GM21447 (cell line): ENCODE measurements around the gene CHST9.
"Not testable (repeated sequence)": the region's sequence is repeated elsewhere in the genome, so short reads cannot be mapped to it uniquely, and the experiment has no call there.

Source experiments
- ATAC-seq: cut with Tn5 transposase; IDR thresholded peaks from one replicate; pipeline ENCODE4 v1.9.1; 2021; ENCODE audit not compliant: unreplicated experiment

The CHST9 gene

GRCh38 chr18:26940744-26941398 is 244.2 kb downstream of the CHST9 start:
- ATAC-seq = no peak

GRCh38 chr18:26931659-26932058 is 253.4 kb downstream of the CHST9 start:
- no peak for ATAC-seq

GRCh38 chr18:26930630-26931029 is 254.5 kb downstream of the CHST9 start:
- no peak for ATAC-seq

GRCh38 chr18:26928670-26929313 is 256.3 kb downstream of the CHST9 start:
- ATAC-seq = no peak

DNA sequence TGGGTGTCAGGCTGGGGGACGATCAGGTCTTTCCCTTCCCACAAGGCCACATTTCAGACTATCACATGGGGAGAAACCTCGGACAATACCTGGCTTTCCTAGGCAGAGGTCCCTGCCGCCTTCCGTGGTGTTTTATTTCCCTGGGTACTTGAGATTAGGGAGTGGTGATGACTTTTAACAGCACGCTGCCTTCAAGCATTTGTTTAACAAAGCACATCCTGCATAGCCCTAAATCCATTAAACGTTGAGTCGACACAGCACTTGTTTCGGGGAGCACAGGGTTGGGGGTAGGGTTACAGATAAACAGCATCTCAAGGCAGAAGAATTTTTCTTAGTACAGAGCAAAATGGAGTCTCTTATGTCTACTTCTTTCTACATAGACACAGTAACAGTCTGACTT is 257.3 kb downstream of the CHST9 start:
- ATAC-seq = not testable (repeated sequence)

- ATAC-seq = no peak
Observed at GRCh38 chr18:26926066-26926675, 258.9 kb downstream of the CHST9 start.

GRCh38 chr18:26925313-26925712 is 259.8 kb downstream of the CHST9 start:
- ATAC-seq = no peak

- ATAC-seq = no peak
Observed at GRCh38 chr18:26922313-26922712, 262.8 kb downstream of the CHST9 start.

DNA sequence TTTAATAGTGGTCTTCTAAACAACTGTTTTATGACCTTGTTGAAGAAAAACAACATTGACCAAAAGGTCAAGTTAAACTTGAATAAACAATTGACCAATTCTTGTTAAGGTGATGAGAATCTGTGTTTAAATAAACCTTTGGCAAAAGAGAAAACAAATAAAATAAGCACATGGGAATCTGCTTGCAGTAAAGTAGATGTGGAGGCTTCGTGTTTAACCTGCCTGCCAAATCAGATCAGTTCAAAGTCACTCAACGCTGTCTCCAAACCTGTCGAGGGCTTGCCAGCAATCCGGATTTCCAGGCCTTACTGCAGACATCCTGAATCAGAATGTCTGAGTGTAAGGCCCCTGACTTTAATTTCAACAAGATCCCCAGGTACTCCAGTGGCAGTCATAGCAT is 264.5 kb downstream of the CHST9 start:
- no peak for ATAC-seq

DNA sequence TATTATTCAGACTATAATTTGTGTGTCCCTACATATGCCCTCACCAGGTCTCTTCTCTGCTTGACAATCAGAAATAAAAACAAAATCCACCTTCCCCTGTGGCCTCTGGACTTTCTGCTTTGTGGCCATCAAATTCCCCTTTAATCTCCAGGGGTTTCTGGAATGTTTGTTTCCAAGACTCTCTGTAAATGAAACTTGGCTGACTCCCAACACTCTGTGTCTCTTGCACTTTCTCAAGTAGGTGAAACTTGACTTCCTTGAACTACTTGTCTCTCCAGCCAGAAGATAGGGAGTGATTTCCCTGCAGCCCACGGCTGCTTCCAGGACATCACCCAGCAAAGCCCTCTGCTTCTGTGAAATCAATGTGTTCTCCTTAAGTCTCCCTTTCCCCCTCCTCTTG is 265.5 kb downstream of the CHST9 start:
- ATAC-seq = no peak

GRCh38 chr18:26919201-26919600 is 265.9 kb downstream of the CHST9 start:
- ATAC-seq = no peak

- ATAC-seq = no peak
Observed at GRCh38 chr18:26911840-26912239, 273.3 kb downstream of the CHST9 start.

DNA sequence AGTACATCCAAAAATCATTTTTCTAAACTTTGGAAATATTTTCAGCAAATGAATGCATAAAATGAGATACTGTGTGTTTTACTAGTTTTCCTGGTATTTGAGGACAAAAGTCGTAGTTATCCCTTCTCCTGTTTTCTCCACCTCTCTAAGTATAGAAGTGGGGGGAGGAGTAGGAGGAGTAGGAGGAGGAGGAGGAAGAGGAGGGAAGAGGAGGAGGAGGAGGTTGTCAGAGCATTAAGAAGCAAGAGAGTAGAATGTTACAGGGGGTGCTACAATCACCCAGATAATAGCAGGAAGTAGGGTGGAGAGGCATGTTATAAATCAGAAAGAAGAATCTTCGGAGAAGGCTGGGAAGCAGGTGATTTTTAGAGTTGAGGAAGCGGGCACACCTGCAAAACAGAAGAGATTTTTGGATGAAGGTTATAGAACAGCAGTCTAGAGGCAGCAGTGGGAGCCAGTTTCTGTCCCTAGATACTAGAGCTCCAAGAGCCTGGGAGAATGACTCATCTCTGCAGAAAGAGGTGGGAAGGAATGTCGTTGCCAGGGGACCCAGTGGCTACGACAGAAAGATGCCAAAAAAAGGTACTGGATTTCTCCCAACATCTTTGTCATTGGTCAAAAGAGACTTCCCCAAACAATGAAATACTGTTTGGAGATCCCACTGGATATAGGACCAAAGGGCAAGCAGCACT is 275.4 kb downstream of the CHST9 start:
- ATAC-seq = no peak

DNA sequence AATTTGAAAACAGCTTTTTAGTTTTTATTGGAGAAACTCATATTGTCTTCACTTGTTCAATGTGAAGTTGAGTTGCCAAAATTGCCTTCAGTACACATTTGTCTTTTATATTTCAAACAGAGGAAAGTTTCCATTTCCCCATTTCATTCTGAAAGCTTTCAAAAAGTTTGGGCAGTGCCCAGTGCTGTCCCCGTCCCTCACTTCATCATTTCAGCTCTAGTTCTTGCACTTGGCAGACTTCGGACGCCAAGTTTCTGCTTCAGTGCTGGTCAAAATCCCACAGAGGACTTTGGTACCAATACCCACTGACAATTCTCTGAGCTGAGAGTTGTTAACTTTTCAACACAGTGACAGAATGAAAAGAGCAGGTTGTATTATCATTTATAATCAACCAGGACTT is 276.2 kb downstream of the CHST9 start:
- ATAC-seq = no peak

- no peak for ATAC-seq
Observed at GRCh38 chr18:26902291-26902690, 282.8 kb downstream of the CHST9 start.

- ATAC-seq = no peak
Observed at GRCh38 chr18:26901020-26901419, 284.1 kb downstream of the CHST9 start.

GRCh38 chr18:26894426-26894825 is 290.7 kb downstream of the CHST9 start:
- ATAC-seq = no peak

GRCh38 chr18:26893996-26894395 is 291.1 kb downstream of the CHST9 start:
- ATAC-seq = no peak

- ATAC-seq = no peak
Observed at GRCh38 chr18:26888259-26888658, 296.8 kb downstream of the CHST9 start.

DNA sequence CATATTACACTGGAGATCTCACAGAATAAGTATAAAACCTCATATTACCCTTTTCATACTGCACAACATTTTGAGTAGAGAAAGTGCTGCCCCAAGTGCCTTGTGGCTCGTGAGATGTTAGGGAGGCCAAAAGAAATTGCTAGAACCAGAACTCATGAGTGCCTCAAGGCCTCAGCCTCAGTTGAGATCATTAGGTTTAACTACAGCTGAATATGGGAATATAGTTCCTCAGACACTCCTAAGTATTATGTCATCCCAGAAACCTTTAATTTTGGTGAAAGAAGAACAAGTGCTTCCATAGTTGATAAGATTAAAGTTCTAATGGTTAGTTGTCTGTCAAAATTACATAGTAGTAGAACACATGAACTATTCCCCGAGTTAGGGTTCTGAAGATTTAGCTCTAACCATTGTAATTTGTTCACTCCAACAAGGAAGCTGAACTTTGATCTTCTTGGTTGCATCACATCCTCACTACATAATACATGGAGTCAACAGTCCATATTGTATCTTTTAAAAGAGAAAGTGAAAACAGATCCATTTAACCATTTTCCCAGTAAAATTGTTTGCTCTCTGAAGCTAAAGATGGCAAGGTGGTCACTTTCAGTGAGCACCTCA is 310.0 kb downstream of the CHST9 start:
- no peak for ATAC-seq

DNA sequence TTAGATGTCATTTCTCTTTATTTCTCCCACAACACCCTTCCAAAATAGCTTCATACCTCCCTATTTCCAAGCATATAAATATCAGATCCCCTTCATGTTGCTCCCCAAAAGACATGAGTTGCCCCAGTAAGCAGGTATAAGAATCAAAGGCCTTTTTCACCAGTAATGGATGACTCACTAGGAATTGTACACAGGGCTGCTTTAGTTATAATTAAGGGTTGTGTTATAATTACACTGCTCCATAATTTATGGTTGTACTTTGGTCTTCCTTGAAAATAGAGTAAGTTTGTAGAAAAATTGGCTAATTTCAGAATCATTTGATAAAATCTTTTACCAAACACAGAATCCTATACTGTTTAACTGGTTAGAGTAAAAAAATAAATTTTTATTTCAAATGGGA is 310.8 kb downstream of the CHST9 start:
- no peak for ATAC-seq
